ENCODE data around the gene RASSF3.
"Not testable (repeated sequence)": the region's sequence is repeated elsewhere in the genome, so short reads cannot be mapped to it uniquely, and the experiment has no call there.

RASSF3 gene

GRCh38 chr12:64600164-64600561 lies 10.1 kb upstream of the RASSF3 start:
- peak; percentile 61 for DNase-seq

DNA sequence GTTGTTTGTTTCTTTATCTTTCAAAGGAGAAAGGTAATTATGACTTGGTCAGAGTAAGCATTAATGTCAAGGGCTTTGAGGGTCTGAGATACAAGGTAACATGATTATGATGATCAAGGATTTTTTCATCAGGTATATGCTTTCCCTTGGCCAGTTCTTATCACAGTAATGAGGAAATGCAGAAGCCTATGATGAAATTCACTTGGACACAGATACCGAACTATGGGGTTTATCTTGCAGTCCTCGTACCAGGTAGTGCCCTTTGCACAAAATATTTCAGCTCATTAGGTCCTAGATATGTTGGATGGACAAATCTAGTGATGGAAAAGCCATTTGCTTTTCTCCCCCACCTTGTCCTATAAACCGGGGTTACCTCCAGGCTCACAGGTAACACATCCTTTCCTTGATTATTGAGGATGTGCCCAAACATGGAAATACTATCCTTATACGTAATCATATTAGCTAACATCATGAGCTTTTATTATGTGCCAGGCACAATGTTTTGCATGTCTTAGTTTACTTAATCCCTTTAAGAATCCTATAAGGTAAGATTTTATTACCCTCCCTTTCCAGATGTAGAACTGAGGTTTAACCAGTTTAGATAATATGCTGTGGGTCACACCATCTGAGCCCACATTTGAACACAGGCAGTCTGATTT lies 7.0 kb upstream of the RASSF3 start:
- DNase-seq: no peak

- peak; percentile 91 for DNase-seq
Observed at GRCh38 chr12:64608901-64609535, 1.3 kb upstream of the RASSF3 start.

DNA sequence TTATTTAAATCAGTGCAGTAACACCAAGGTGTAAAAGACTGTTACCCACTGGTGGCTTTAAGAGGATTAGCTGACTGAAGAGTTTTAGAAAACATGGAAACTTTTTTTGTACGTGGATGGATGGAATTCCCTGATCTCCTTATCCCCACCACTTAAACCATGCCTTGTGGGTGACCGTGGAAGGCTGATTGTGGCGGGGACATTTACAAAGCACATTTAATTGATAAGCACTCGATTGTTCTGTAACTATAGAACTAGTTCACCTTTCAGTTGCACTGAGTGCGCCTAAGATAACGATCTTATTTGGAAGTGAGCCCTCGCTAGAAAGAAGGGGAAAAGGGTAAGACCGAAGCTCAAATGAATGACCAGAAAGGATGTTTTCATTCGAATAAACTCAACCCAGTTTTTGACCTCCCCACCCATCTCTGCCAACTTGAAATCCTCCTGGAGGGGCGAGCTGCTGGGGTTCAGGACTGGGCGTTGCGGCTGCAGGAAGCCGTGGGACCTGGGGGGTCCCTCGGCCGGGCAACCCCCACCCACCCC lies 688 bp upstream of the RASSF3 start:
- DNase-seq: peak; percentile 80

DNA sequence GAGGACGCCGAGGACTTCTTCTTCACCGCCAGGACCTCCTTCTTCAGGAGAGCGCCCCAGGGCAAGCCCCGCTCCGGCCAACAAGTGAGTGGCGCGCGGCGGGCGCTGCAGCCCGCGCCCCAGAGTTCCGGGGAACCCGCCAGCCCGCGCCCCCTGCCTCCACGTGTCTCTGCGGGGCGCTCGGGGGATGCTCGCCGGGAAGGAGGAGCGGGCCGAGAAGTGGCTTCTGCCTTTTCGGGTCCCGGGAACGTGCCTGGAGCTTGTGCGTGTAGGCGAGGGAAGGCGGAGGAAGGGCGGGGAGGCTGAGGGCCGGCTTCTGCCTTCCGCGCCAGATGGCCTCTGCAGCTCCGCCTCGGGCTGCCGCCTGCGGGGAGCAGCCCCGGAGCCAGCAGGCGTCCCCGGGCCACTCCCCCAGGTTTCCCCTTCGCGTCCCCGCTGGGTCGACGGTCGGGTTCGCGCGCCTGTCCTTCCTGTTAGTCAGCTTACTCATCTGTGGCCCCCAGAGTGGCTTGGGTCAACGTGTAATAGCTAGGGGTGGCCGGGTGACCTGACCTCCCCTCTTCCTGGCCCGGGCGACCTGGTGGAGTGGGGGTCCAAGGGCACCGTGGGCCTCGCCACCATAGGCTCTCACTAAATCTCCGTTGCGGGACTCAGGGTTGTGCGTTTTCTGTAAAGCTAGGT lies 505 bp downstream of the RASSF3 start:
- peak; percentile 64 for DNase-seq

DNA sequence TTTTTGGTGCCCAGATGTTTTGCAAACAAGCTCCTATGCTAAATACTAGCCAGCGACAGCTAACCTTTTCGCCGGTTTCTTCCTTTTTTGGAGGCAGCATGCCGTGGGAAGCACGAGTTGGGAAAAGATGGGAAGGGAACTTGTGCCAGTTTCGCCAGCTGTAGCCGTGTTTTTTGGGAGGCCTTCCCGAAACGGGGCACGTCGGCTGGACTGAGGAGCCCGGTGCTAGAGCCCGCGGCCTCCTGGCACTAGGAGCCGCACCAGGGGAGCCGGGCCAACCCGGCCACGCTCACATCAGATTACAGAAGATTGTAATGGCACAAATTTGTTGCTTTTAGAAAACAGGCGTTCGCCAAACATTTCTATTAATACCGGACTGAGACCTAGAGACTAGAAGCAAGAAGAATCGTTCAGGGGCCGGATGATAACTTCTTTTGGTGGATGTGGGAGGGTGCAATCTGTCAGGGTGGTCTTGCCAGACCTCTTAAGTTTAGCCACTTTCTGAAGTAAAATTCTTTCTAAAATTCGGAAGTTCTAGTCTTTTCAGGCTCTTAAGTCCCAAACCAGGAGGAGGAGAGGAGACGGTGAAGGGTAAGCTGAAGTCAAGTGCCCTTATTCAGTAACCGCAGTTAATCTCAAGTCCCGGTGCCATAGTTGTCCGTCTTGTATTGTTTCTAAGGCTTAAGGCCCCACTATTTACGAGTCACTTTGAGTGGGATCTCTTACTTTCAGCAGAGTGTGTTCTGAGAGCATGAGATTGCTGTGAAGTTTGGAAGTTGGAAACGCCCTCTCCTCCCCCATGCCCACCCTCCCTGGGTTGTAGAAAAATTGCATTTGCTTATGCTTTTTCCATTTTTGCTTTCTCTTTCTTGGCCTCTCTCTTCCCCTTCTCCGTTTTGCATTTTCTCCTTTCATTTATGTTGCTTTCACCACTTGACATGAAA lies 1.3 kb downstream of the RASSF3 start:
- DNase-seq: peak; percentile 42

DNA sequence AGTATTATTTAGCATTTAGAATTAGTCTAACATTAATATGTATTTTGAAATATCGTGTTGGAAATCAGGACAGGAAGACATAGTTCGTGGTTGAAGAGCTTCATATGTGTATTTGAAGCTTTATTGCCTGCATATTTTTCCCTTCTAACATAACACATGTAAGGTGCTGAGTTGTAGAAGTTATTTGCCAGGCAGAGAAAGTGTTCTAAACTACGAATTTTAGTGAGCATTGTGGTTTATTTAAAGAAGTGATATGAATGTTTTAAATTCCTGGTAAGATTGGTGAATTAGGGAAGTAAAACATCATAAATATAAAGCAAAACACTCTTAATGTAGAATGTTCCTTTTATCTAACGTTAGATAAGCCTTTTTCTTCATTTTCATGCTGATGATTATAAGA lies 2.5 kb downstream of the RASSF3 start:
- DNase-seq: no peak

DNA sequence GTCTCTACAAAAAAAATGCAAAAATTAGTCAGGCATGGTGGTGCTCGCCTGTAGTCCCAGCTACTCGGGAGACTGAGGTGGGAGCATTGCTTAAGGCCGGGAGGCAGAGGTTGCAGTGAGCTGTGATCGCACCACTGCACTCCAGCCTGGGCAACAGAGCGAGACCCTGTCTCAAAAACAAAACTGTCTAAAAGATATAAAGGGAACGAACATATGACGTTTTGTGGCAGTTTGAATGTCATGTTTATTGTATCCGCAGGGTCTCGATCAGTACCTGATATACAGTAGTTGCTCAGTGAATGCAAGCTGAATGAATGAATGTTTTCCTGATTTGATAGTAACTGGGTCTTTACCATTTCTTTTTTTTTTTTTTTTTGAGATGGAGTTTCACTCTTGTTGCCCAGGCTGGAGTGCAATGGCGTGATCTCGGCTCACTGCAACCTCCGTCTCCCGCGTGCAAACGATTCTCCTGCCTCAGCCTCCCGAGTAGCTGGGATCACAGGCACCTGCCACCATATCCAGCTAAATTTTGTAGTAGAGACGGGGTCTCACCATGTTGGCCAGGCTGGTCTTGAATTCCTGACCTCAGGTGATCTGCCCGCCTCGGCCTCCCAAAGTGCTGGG lies 3.6 kb downstream of the RASSF3 start:
- not testable (repeated sequence) for DNase-seq

DNA sequence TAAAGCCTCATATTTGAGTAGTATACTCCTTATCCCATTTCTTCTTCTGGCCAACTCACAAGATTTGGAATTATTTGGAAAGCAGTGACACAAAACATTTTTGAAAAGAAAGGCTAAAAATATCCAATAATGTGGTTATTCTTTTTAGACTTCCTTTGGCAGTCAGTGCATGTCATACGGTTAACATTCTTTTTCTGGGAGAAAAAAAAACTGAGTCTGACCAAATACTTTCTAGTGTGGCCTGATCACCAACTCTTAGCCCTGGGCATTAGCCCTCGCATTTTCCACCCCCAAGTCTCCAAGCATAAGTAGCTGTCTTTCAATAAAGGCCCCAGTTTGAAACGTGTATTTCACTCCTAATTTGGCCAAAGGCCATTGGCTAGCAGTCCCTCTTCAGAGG lies 5.9 kb downstream of the RASSF3 start:
- DNase-seq: no peak

- no peak for DNase-seq
Observed at GRCh38 chr12:64618953-64619590, 8.8 kb downstream of the RASSF3 start.

DNA sequence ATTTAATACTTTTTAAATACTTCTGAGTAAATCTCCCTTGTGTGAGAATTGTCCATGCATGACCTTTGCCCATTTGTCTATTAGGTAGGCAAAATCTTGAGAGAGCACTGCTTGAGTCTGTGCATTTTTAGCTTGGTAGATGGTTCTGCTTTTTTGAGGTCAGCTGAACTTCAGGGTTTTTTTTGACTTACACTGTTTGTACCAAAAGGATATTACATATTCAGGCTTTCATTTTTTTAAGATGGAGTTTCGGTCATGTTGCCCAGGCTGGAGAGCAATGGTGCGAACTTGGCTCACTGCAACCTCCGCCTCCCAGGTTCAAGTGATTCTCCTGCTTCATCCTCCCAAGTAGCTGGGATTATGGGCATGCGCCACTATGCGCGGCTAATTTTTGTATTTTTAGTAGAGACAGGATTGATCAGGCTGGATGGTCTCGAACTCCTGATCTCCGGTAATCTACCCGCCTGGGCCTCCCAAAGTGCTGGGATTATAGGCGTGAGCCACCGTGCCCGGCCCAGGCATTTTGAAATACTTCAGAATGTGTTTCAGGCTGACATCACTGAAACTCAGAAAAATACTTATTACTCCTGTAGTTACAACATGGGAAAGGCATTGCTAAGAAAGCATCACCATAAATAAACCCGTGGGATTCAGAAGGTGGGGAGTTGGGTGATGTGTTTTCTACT lies 11.1 kb downstream of the RASSF3 start:
- no peak for DNase-seq

- DNase-seq: no peak
Observed at GRCh38 chr12:64624035-64624434, 13.7 kb downstream of the RASSF3 start.

DNA sequence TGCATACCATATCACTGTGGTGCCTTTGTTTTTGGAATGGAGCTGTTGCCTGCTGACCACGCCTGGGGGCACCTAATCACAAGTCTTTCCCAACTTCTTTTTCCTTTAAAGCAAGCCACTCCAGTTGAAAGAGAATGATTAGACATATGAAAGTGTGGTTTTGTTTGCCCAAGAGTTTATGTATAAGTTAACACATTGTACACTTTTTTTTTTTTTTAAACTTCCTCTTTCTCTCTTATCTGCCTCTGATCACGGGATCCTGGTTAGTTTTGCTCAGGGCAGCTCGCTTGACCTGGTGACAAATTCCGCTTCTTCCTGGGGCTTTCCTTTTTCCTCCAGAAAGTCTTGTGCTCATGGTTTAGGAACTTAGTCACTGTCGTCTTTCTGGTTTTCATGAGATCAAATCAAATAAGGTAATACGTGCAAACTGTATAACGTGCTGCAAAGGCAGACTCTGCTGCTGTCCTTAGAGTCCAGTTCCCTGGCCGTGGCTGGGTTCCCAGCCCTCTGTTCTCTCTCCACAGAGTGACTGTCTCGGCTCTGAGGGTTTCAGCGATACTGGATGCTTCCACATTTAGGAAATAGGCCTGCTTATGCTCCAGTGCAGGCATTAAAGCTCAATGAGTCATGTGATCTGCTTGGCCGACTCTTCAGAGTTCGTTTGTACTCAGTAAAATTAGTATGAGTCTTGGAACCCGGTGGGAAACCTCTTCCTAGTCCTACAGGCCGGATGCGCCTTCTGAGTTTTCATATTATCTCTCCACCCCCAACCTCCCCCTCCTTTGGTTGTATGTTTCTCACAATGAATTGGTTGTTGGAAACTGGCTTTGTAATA lies 15.2 kb downstream of the RASSF3 start:
- DNase-seq: peak; percentile 46

- DNase-seq: not testable (repeated sequence)
Observed at GRCh38 chr12:64626588-64626987, 16.3 kb downstream of the RASSF3 start.

DNA sequence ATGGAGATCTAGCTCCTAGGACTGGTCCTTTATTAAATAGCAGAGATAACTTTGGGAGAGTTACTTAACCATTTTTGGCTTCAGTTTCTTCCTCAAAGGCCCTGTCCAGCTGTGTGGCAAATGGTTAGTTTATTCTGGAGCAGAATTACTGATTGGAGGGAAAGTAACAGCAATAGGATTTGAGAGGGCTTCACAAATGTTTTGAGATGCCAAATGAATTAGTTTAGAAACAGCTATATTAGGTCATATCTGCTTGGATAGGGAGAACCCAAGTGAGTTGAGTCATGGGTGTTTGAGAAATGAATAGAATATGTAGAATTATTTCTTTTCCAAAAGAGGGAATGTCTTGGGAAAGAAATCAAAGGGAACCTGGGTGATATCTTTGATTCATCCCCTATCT lies 17.5 kb downstream of the RASSF3 start:
- no peak for DNase-seq

DNA sequence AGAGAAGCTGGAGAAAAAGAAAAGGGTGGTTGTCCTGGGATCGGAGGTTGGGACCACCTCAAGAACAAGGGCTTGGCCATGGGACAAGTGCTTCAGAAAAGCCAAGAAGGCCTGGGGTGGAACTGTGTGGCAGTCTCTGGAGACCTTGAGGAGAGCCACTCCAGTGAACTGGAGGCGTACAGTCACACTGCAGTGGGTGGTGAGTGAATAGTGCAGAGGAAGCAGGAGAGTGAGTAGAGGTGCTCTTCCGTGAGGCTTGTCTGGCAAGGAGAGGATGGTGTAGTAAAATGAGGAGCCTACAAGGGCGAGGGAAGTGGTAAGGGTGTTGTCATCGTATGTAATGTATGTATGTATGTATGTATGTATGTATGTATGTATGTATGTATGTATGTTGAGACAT lies 20.9 kb downstream of the RASSF3 start:
- DNase-seq: no peak

GRCh38 chr12:64633011-64633939 lies 23.0 kb downstream of the RASSF3 start:
- no peak for DNase-seq

GRCh38 chr12:64633940-64634337 lies 23.6 kb downstream of the RASSF3 start:
- peak; percentile 9 for DNase-seq

DNA sequence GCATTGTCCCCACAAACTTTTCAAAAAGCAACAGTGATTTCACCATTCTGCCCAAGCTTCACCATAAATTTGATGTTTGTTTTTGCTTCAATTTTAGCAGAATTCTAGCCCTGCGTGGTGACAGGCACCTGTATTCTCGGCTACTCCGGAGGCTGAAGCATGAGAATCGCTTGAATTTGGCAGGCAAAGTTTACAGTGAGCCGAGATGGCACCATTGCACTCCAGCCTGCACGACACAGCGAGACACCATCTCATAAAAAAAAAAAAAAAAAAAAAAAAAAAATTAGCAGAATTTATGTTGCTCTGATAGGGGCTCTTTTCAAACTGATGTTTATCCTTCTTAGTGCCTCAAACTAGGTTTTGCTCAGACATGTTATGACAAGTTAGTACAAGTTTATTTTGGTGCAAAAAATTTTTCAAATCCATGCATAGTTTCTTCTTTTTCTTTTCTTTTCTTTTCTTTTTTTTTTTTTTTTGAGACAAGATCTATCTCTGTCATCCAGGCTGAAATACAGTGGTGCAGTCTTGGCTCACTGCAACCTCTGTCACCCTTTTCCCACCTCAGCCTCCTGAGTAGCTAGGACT lies 24.3 kb downstream of the RASSF3 start:
- no peak for DNase-seq
